PC-3 (cell line): ENCODE data around the gene PBRM1. TPM values are rescaled to one million over a fixed set of nuclear protein-coding genes. Genes with fewer than 3 reads are reported as not detected.

Experiments used
- ATAC-seq: fragments of 200-7000 bp; cut with Tn5 transposase; 2 replicates; pipeline ENCODE4 v1.9.1; 2020; ENCODE audit warnings: mild to moderate bottlenecking, moderate library complexity
- BruUV-seq: library from RNA; stranded (reverse); fragments of 400-500 nt; replicated peaks from 2 replicates; lab custom pipeline; 2021; lab: Mats Ljungman, UMichigan
- CTCF ChIA-PET: fragments of 300-600 bp; sonication (Branson Sonifier 250); formaldehyde crosslinking; loops from one replicate; lab custom pipeline; 2022; ENCODE audit warnings: antibody characterized with exemption; lab: Charles Lee
- POLR2A ChIA-PET: fragments of 300-600 bp; sonication (Branson Sonifier 250); formaldehyde crosslinking; loops from one replicate; lab custom pipeline; 2022; ENCODE audit warnings: antibody characterized with exemption; ENCODE audit not compliant: unreplicated experiment; lab: Charles Lee
- DNase-seq: peaks from one replicate; pipeline ENCODE4 v3.0.0-alpha.2; 2015
- H2AFZ ChIP-seq: fragments of 300-600 bp; sonication (generic); 2 replicates; pipeline ENCODE4 v1.6.0; 2016; ENCODE audit warnings: antibody characterized with exemption, low read length
- H3F3A ChIP-seq: fragments of 300-600 bp; sonication (generic); one replicate; pipeline ENCODE4 v1.6.0; 2017; ENCODE audit warnings: antibody characterized with exemption, low read length, control low read depth, mild to moderate bottlenecking; ENCODE audit not compliant: unreplicated experiment
- H3K27ac ChIP-seq: fragments of 300-600 bp; sonication (generic); 2 replicates; pipeline ENCODE4 v1.5.1; 2016; ENCODE audit warnings: mild to moderate bottlenecking, low read length
- H3K27me3 ChIP-seq: fragments of 300-600 bp; sonication (generic); 2 replicates; pipeline ENCODE4 v1.6.1; 2016; ENCODE audit warnings: low read length, mixed read lengths
- H3K36me3 ChIP-seq: fragments of 300-600 bp; sonication (generic); 2 replicates; pipeline ENCODE4 v1.6.1; 2016; ENCODE audit warnings: low read depth, mixed run types, low read length, mixed read lengths
- H3K4me1 ChIP-seq: fragments of 300-600 bp; sonication (generic); 2 replicates; pipeline ENCODE4 v1.5.1; 2016; ENCODE audit warnings: low read length; ENCODE audit not compliant: insufficient read depth
- H3K4me2 ChIP-seq: fragments of 300-600 bp; sonication (generic); 2 replicates; pipeline ENCODE4 v1.6.0; 2016; ENCODE audit warnings: low read length
- H3K4me3 ChIP-seq: fragments of 300-600 bp; sonication (generic); 2 replicates; pipeline ENCODE4 v1.5.1; 2016; ENCODE audit warnings: mild to moderate bottlenecking, low read length, mixed read lengths
- H3K79me2 ChIP-seq: fragments of 300-600 bp; sonication (generic); 2 replicates; pipeline ENCODE4 v1.6.1; 2017; ENCODE audit warnings: low read length, mixed read lengths
- H3K9ac ChIP-seq: fragments of 300-600 bp; sonication (generic); 2 replicates; pipeline ENCODE4 v1.6.0; 2016; ENCODE audit warnings: mild to moderate bottlenecking, low read length
- H3K9me2 ChIP-seq: fragments of 300-600 bp; sonication (generic); replicated peaks from 2 replicates; pipeline ENCODE4 v1.6.1; 2016; ENCODE audit warnings: mixed run types, low read length, mixed read lengths
- H3K9me3 ChIP-seq: fragments of 300-600 bp; sonication (generic); 2 replicates; pipeline ENCODE4 v1.6.1; 2016; ENCODE audit warnings: low read length, mixed read lengths
- H4K20me1 ChIP-seq: fragments of 300-600 bp; sonication (generic); 2 replicates; pipeline ENCODE4 v1.6.1; 2016; ENCODE audit warnings: low read length, mixed read lengths
- CTCF ChIP-seq: fragments of 300-600 bp; sonication (generic); conservative IDR thresholded peaks from 2 replicates; pipeline ENCODE4 v1.5.1; 2017; ENCODE audit warnings: antibody characterized with exemption, low read depth, mild to moderate bottlenecking, low read length
- EZH2 ChIP-seq: fragments of 300-600 bp; sonication (generic); IDR thresholded peaks from one replicate; pipeline ENCODE4 v1.6.1; 2017; ENCODE audit warnings: antibody characterized with exemption, mild to moderate bottlenecking, low read length; ENCODE audit not compliant: unreplicated experiment
- EZH2phosphoT487 ChIP-seq: fragments of 300-600 bp; sonication (generic); IDR thresholded peaks from 2 replicates; pipeline ENCODE4 v1.6.1; 2018; ENCODE audit warnings: mild to moderate bottlenecking, antibody characterized with exemption, low read length, borderline replicate concordance
- intact Hi-C: fragments of 100-400 bp; cut with micrococcal nuclease; formaldehyde crosslinking; loops from 2 replicates; pipeline ENCODE4 v1.9.0; 2023
- total RNA-seq: library from RNA; depleted of rRNA; stranded (reverse); fragments of >200 nt; gene quantifications from 2 replicates; pipeline ENCODE4 v1.2.3, GENCODE V29; 2014

The PBRM1 gene
- total RNA-seq, 1 experiment from 2014 or later, result 59.7 TPM

GRCh38 chr3:52671676-52672075, 14.0 kb downstream of the PBRM1 start:
- intact Hi-C loops, result loop anchor here (1.0 kb wide), 1 partner anchor 14 kb away; the partner anchor contains the start of gene PBRM1
- TF ChIP-seq EZH2phosphoT487 (no peak), CTCF (no peak), EZH2 (no peak)
- H3K9me2 ChIP-seq, result no peaks in the 10 kb centered on the region
- H3K4me2 ChIP-seq, result peak overlapping the region; percentile 67
- CTCF ChIA-PET, result no interaction called here
- DNase-seq (no peak), ATAC-seq (no peak)
- H3K79me2 ChIP-seq, result peaks cover 27% of the 10 kb centered on the region
- POLR2A ChIA-PET, result no interaction called here
- no TSS peak for BruUV-seq
- H4K20me1 ChIP-seq, result no peaks in the 10 kb centered on the region
- peak overlapping the region; percentile 41 for H3K4me3 ChIP-seq
- peaks cover 24% of the 10 kb centered on the region for H3K36me3 ChIP-seq
- peak overlapping the region; percentile 97 for H3K27ac ChIP-seq
- no peaks in the 10 kb centered on the region for H3K9me3 ChIP-seq
- peaks cover 26% of the 10 kb centered on the region for H3K4me1 ChIP-seq
- peaks cover 16% of the 10 kb centered on the region for H3F3A ChIP-seq
- H3K27me3 ChIP-seq, result no peaks in the 10 kb centered on the region
- peak overlapping the region; percentile 48 for H3K9ac ChIP-seq
- no peak overlapping the region for H2AFZ ChIP-seq

DNA sequence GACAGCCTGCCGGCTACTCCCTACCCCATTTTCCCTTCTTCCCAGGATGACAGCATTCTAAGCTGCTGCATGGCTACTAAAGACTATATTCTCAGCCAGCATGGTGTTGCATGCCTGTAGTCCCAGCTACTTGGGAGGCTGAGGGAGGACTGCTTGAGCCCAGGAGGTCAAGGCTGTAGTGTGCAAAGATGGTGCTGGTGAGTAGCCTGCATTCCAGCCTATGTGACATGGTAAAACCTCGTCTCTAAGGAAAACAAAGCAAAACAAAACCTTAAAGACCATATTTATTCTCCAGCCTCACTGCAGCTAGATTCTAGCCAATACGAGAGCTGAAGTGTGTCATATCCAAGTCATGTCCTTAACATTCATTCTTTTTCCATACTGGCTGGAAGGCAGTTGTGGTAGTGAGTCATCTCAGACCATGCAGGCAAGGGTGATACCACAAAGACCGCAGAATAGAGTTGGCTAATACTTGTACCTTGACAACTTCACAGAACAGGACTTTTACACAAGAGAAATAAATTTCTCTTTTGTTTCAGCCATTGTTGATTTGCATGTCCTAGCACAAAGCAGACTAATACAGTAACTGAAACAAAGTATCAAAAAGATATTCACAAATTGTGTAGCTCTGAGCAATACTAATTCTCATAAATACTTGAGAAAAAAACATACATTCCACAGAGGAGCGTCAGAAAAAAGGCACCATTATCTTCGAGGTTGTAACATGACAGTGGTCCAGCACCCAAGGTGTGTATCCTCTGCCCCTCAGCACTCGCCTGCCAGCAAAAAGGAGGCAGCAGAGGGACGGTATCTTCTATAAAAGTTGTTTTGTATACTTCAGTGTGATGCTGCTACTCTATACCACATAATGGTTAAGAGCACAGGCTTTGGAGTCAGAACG, 14.8 kb downstream of the PBRM1 start:
- CTCF ChIA-PET, result no interaction called here
- Histone ChIP-seq H4K20me1 (no peaks in the 10 kb centered on the region), H3K79me2 (peaks cover 27% of the 10 kb centered on the region), H3K27me3 (no peaks in the 10 kb centered on the region), H3K36me3 (peaks cover 22% of the 10 kb centered on the region), H2AFZ (no peak overlapping the region), H3K4me1 (peaks cover 26% of the 10 kb centered on the region), H3K9ac (peak overlapping the region; percentile 75), H3K9me3 (no peaks in the 10 kb centered on the region), H3F3A (peaks cover 16% of the 10 kb centered on the region), H3K4me3 (peak overlapping the region; percentile 49), H3K27ac (peak overlapping the region; percentile 97), H3K9me2 (no peaks in the 10 kb centered on the region), H3K4me2 (peak overlapping the region; percentile 79)
- peak; percentile 99 for DNase-seq
- intact Hi-C loops, result loop anchor here (1.0 kb wide), 1 partner anchor 14 kb away; the partner anchor contains the start of gene PBRM1
- ATAC-seq, result peak; percentile 96
- no TSS peak for BruUV-seq
- POLR2A ChIA-PET, result no interaction called here
- TF ChIP-seq CTCF (0 out of 2 replicates have a peak, but pooled peaks have one; percentile 11), EZH2 (no peak)

GRCh38 chr3:52663098-52663497, 22.6 kb downstream of the PBRM1 start:
- no peak overlapping the region for H3K4me3 ChIP-seq
- H3K36me3 ChIP-seq, result peaks cover 50% of the 10 kb centered on the region
- no peak for TF ChIP-seq EZH2
- intact Hi-C loops, result no loop called here
- no peak overlapping the region for H3K27ac ChIP-seq
- H3K4me2 ChIP-seq, result no peak overlapping the region
- CTCF ChIA-PET, result no interaction called here
- BruUV-seq, result no TSS peak
- no peak overlapping the region for H2AFZ ChIP-seq
- DNase-seq, result no peak
- H3K9me2 ChIP-seq, result no peaks in the 10 kb centered on the region
- no peaks in the 10 kb centered on the region for H3F3A ChIP-seq
- no peaks in the 10 kb centered on the region for H4K20me1 ChIP-seq
- no peaks in the 10 kb centered on the region for H3K79me2 ChIP-seq
- no peaks in the 10 kb centered on the region for H3K9me3 ChIP-seq
- POLR2A ChIA-PET, result no interaction called here
- H3K9ac ChIP-seq, result no peak overlapping the region
- no peaks in the 10 kb centered on the region for H3K4me1 ChIP-seq
- no peaks in the 10 kb centered on the region for H3K27me3 ChIP-seq
- ATAC-seq, result no peak
